GM12872 (cell line): Measurements from ENCODE around the gene MGST2.

Experiments
- TF ChIP-seq, protein P1 (sequence below): IDR thresholded peaks from 3 replicates; pipeline ENCODE4 v1.5.1; 2011; ENCODE audit warnings: low read depth, mild to moderate bottlenecking, low read length, moderate library complexity; ENCODE audit not compliant: insufficient read depth

Gene MGST2

DNA sequence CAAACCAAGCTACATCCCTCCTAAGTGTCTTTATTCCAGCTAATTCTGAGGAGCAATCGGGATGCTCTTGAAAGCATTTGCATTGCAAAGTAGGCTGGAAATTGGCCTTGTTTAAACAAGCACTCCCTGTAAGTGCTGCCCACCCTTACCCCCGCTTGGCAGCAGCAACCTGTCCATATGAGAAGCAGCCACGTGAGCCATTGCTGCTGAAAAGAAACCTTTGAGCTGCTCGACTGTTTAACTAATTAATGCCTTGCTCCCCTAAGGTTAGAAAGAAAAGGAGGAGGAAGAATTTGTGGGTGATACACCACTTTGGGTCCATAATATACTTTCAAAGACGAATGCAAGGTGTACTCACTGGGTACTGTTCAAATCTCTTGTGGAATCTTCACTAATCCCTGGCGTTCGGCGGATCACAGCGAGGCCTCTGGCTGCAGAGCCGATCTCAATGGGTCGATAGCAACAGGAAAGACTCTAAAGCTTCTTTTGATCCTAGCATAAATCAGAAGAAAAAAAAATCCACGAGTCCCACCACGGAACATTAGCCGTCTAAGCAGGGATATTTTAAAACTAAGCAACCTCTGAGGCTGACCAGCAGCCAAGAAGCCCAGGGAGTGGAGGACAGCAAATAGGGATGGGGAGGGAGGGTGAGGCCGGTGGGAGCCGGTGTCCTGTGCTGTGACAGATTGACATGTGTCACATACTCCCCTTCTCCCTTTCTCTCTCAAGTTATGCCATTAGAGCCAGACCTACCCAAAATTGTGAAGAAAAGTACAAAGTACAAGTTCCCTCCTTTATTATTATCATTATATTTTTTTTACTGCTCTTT lies 37.2 kb upstream of the MGST2 start:
- TF ChIP-seq, protein P1, sequence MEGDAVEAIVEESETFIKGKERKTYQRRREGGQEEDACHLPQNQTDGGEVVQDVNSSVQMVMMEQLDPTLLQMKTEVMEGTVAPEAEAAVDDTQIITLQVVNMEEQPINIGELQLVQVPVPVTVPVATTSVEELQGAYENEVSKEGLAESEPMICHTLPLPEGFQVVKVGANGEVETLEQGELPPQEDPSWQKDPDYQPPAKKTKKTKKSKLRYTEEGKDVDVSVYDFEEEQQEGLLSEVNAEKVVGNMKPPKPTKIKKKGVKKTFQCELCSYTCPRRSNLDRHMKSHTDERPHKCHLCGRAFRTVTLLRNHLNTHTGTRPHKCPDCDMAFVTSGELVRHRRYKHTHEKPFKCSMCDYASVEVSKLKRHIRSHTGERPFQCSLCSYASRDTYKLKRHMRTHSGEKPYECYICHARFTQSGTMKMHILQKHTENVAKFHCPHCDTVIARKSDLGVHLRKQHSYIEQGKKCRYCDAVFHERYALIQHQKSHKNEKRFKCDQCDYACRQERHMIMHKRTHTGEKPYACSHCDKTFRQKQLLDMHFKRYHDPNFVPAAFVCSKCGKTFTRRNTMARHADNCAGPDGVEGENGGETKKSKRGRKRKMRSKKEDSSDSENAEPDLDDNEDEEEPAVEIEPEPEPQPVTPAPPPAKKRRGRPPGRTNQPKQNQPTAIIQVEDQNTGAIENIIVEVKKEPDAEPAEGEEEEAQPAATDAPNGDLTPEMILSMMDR, result no peak

DNA sequence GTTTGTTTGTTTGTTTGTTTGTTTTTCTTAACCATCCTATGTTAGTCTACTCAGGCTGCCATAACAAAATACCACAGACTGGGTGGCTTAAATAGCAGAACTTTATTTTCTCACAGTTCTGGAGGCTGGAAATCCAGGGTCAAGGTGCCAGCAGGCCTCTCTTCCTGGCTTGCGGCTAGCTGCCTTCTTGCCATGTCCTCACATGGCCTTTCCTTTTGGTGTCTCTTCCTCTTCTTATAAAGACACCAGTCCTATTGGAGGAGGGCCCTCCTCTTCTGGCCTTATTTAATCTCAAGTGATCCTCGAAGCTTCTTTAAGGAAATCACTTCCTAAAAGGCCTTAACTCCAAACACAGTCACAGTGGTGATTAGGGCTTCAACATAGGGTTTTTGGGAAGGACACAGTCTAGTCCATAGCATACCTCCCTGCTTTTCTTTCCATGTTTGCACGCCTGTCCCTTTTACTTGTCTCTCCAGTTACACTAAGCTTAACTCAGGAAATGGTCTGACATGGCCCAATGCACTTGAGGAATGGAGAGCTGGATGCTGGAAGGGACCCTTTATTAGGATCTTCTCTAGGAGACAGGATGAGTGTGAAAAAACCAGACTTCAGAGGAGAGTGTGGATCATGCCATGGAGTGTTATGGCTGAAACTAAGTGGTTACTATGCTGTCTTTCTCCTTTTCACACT lies 36.0 kb upstream of the MGST2 start:
- TF ChIP-seq, protein P1, result no peak

GRCh38 chr4:139630126-139630495 lies 35.5 kb upstream of the MGST2 start:
- TF ChIP-seq, protein P1, result no peak

DNA sequence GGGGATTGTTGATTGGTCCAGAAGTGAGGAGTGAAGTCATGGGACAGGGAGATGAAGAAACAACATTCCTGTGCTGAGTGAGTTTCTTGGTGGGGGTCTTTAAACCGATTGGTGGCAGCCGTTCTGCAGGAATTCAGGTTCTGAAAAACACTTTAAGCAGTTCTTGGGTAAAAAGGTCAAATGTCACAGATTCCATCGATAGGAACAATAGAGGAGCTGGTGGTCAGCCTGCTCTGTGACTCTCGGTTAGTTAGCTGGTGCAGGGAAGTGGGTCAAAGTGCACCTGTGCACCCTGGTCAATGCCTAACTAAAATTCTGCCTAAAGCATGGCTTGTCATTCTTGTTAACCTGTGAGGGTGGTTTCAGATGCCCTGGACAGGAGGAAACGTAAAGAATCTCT lies 34.6 kb upstream of the MGST2 start:
- TF ChIP-seq, protein P1, result no peak

- TF ChIP-seq, protein P1, result no peak
These were observed 33.8 kb upstream of the MGST2 start for GRCh38 chr4:139631791-139632190.

DNA sequence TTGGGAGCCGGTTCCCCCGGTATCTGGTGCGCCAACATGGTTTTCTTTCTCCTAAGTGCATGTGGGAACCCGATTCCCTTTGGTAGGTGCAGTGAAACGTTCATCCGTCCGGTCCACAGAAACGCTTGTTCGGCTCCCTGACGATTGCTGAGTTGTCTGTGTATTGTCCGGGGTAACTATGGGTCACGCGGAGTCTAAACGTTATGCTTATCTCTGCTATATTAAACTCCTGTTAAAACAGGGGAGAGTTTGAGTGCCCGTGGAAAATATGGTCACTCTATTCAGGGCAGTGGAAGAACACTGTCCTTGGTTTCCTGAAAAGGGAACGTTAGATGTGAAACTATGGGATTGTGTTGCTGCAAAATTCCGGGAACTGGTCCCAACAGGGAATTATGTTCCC lies 32.4 kb upstream of the MGST2 start:
- TF ChIP-seq, protein P1, result no peak

- TF ChIP-seq, protein P1, result 0 out of 3 replicates have a peak, but pooled peaks have one; percentile 18
These were observed 32.0 kb upstream of the MGST2 start for GRCh38 chr4:139633661-139634060.
